HL-60/S4 treated with retinoic acid at 250 ng/mL for 4 days and 3 days (cell line): ENCODE measurements around the gene MCHR1.

Experiments
- in situ Hi-C: fragments of 300-500 bp; cut with MboI; formaldehyde crosslinking; loops from 2 replicates; pipeline ENCODE4 v1.7.0; 2022; ENCODE audit warnings: low sequenced_read_pairs

The MCHR1 gene

GRCh38 chr22:40679249-40679963, at the start of gene MCHR1:
MCHR1 (plus strand) TSS chr22:40679484; CDS start chr22:40679653, 169 bp downstream.
- in situ Hi-C loops = no loop called here

DNA sequence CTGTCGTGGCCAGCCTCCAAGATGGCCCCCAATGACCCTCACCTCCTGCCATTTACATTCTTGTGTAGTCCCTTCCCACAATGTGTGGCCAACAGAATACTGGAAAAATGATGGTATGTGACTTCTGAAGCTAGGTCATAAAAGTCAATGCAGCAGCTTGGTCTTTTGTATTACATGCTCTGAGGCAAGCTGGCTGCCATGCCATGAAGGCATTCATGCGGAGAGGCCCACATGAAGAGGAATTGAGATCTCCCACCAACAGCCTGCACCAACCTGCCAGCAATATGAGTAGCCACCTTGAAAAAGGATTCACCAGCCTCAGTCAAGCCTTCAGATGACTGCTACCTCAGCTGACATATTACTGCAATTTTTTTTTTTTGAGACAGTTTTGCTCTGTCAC, 47.4 kb upstream of the MCHR1 start:
- in situ Hi-C loops = no loop called here

GRCh38 chr22:40633036-40633435, 46.2 kb upstream of the MCHR1 start:
- in situ Hi-C loops = no loop called here

DNA sequence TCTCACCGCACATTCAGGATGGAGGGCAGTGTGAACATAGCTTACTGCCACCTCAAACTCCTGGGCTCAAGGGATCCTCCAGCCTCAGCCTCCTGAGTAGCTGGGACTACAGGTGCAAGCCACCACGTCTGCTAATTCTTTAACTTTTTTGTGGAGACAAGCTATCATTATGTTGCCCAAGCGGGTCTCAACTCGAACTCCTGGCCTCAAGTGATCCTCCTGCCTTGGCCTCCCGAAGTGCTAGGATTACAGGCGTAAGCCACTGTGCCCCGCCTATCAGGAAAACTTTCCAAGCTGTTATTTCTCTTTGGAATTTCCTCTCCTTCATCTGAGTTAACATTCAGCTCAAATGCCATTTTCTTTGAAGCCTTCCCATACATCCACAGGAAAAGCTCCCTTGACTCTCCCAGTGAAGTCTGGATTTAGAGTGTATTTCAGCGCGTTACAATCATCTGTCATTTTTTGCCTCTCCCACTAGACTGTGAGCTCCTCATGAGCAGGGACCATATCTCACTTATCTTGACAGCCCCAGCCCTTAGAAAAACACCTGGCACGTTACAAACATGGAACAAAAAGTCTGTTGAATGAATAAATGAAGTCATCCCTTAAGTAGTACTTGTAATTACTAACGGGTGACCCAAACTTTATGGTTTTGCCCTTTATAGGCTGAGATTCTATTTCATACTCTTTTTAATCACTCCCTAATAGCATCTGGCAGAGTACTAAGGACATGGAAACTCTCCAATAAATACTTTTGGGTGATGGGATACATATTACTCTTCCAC, 45.0 kb upstream of the MCHR1 start:
- in situ Hi-C loops = no loop called here

- in situ Hi-C loops = no loop called here
Measured at GRCh38 chr22:40635043-40635939, 44.0 kb upstream of the MCHR1 start.

DNA sequence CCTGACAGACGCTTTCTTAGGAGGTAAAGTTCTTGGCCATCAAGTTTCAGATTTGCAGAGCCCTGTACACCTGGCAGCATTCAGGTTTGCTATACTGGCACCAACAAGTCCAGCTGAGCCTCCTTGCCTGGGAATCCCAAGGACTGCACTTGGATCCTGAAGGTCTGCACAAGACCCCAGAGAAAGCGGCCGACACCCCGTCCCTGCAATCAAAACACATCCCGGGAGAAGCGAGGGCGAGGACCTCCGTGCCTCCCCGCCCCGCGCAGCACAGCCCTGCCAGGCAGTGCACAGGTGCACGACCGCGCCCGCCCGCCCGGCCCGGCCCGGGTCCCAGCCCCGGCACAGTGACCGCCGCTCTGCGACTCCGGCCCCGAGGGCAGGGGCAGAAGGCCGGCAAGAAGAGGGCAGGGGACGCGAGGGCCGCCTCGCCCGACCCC, 43.3 kb upstream of the MCHR1 start:
- in situ Hi-C loops = no loop called here

DNA sequence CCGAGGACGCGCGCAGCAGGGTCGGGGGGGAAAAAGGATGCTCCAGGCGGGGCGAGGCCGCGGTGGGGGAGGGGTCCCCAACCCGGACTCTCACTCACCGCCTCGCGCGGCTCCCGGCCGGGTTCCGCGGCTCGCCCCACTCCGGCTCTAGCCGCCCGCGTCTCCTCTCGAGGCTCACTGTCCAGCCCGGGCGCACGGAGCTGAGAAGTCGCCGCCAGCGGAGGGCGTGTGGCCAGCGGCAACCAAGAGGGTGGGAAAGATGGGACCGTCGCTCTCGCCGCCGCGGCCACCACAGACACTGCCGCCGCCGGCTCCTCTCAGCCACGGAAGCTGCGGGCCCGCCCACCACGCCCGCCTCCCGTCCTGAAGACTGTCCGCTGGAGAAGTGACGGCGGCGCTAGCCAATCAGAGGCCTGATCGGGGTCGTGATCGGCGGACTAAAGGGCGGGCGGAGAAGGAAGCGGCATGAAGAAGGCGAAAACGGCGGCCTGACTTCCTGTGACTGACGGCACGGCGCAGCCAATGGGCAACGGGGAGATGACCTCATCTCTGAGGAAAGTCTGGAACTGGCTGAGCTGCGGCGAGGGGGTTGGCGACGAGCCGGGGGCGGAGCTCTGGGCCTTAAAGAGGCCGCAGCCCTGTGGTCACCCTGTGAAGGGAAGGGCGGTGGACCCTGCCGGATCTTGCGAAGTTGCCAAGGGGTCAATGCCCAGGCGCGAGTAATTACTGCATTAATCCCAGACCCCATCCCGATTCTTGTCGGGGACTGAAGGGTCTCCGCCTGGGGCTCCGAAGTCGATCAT, 42.7 kb upstream of the MCHR1 start, which contains the start of gene MRTFA:
Gene MRTFA, minus strand, starts transcription at position 340 of the 803 bp plus-strand sequence.
- in situ Hi-C loops = no loop called here

- in situ Hi-C loops = no loop called here
Measured at GRCh38 chr22:40637183-40638150, 41.8 kb upstream of the MCHR1 start.

DNA sequence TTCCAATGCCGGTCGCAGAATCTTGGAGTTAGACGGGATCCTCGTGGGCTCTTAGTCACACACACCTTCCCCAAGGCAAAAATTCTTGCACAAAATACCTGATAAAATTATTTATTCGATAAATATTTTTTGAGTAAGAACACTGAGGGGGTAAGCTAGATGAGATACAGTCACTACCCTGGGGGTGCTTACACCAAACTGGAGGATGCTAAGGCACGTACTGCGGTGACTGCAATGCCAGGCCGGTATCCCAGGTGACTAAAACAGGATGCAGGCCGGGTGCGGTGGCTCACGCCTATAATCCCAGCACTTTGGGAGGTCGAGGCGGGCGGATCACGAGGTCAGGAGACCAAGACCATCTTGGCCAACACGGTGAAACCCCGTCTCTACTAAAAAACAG, 41.0 kb upstream of the MCHR1 start:
- in situ Hi-C loops = no loop called here

DNA sequence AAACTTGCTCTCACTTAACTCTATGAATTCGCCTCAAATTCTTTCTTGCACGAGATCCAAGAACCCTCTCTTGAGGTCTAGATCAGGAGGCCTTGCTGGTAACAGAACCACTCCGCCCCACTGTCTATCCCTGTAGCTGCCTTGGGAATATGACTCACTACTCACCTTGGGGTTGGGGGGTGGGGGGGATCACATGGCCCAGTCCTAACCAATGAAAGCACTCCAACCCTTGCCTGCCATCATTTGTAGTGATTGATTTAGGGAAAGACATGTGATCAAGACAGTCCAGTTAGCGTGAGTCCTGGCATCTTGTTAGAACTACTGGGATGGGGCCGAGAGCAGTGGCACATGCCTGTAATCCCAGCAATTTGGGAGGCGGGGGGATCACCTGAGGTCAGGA, 38.0 kb upstream of the MCHR1 start:
- in situ Hi-C loops = loop anchor here (5.0 kb wide), 1 partner anchor 109 kb away; no protein-coding TSS in a partner anchor

- in situ Hi-C loops = loop anchor here (5.0 kb wide), 1 partner anchor 110 kb away; no protein-coding TSS in a partner anchor
Measured at GRCh38 chr22:40642316-40642715, 37.0 kb upstream of the MCHR1 start.

DNA sequence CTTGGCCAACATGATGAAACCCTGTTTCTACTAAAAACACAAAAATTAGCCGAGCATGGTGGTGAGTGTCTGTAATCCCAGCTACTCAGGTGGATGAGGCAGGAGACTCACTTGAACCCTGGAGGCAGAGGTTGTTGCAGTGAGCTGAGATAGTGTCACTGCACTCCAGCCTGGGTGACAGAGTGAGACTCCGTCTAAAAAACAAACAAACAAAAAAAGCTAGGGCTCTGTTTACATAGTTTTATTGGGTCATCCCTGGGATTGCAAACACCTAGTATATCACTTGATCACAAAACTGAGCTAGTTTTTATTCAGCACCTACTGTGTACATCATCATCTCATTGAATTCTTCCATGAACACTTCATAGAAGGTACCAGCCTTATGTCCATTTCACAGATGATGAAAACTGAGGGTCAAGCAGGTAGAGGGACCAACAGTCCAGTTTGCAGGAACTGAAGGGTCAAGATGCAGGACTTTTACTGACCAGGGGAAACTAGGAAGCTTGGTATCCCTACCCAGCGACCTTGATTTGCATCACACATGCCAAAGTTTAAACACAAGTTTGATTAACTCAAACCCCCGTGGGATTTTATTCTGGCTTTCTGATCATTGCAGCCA, 33.6 kb upstream of the MCHR1 start:
- in situ Hi-C loops = no loop called here

DNA sequence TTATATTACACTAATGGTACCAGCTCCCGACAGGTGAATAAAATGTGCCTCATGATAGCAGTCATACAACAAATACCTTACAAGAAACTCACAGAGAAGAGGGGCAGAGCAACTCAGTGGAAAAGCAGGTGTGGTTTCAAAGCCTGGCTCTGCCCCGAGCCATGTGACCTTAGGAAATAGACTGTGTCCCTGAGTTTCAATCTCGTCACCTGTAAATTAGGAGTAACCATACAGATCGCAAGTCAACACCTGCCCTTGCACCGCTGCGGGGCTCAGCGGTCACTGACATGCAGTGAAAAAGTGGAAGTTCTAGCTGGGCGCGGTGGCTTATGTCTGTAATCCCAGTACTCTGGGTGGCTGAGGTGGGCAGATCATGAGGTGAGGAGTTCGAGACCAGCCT, 30.9 kb upstream of the MCHR1 start:
- in situ Hi-C loops = no loop called here

- in situ Hi-C loops = no loop called here
Measured at GRCh38 chr22:40651057-40651456, 28.2 kb upstream of the MCHR1 start.

DNA sequence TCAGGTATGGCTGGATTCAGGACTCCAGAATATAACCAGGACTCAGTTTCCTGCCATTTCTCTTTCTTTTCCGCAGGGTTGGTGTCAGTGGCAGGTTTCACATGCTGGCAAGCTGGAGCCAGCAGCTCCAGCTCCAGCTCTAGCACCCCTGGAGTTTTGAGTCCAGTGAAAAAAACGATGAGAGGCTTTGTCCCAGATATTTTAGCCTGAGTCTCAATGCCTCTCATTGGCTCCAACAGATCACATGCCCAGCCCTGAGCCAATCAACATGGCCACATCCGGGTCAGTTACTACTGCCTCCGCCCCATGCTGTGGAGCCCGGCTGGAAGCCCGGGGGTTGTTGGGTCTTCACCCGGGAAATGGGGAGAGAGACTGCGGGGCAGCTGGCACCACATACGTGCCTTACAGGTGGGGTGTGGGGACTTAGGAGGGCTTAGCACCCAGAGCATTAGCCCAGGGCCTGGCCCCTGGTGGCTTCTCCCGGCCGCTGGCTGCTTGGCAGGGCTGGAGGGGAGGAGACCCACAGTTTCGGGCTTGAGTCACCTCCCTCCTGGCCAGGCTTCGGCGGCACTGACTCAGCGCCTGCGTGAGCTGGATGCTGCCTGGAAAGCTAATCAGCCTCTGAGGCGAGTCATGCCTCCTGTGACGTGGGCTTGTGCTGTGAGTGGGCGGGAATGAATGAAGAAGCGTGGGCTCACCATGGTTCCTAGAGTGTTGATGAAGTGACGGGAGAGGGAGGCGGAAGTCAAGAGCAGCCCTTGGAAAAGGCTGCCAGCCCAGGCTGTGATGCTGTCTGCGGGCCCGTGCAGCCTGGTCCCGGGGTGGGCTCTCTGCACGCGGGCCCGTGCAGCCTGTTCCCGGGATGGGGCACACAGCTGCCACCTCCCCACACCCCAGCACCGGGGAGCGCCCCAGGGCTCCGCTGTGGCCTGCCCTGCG, 27.5 kb upstream of the MCHR1 start:
- in situ Hi-C loops = no loop called here

DNA sequence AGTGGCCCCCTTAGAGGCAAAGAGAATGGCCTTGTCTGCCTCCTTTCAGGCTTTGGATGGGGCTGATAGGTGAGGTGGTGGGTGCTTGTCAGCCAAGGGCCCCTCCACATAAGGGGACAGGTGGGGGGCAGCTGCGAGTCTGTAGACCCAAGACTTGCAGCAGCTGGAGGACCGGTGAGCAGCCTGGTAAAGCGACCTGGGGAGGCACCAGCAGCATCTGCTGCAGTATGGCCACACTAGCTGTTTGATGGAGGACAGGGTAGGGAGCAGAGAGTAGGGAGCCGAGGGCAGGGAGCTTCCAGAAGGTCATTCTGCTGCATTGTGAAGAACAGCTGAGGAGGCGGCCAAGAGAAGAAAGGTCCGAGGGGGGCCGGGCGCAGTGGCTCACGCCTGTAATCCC, 25.9 kb upstream of the MCHR1 start:
- in situ Hi-C loops = no loop called here

GRCh38 chr22:40654522-40655167, 24.6 kb upstream of the MCHR1 start:
- in situ Hi-C loops = no loop called here
